Activated CD4-positive, alpha-beta T cell treated with anti-CD3 and anti-CD28 coated beads for 48 hours (primary cell): ENCODE data around the gene GAS2L2.

ENCODE experiments used
- DNase-seq: peaks from one replicate; pipeline ENCODE4 v3.0.0-alpha.2; 2020

The GAS2L2 gene

GRCh38 chr17:35744830-35745229 is 8.2 kb downstream of the GAS2L2 start:
- no peak for DNase-seq

- DNase-seq, result peak; percentile 49
Observed at GRCh38 chr17:35743626-35744328, 9.3 kb downstream of the GAS2L2 start.

- DNase-seq, result no peak
Observed at GRCh38 chr17:35742896-35743477, 10.1 kb downstream of the GAS2L2 start.

GRCh38 chr17:35742496-35742895 is 10.5 kb downstream of the GAS2L2 start:
- no peak for DNase-seq

GRCh38 chr17:35740997-35741931 is 11.8 kb downstream of the GAS2L2 start:
- peak; percentile 50 for DNase-seq

GRCh38 chr17:35740216-35740615 is 12.8 kb downstream of the GAS2L2 start:
- DNase-seq, result no peak

- no peak for DNase-seq
Observed at GRCh38 chr17:35738519-35739133, 14.4 kb downstream of the GAS2L2 start.

- DNase-seq, result no peak
Observed at GRCh38 chr17:35736236-35736635, 16.8 kb downstream of the GAS2L2 start.

- DNase-seq, result no peak
Observed at GRCh38 chr17:35735036-35735805, 17.8 kb downstream of the GAS2L2 start.

- DNase-seq, result no peak
Observed at GRCh38 chr17:35734396-35734795, 18.6 kb downstream of the GAS2L2 start.

- no peak for DNase-seq
Observed at GRCh38 chr17:35733366-35733765, 19.7 kb downstream of the GAS2L2 start.

GRCh38 chr17:35732806-35733136 is 20.3 kb downstream of the GAS2L2 start:
- DNase-seq, result no peak

- no peak for DNase-seq
Observed at GRCh38 chr17:35731917-35732805, 20.9 kb downstream of the GAS2L2 start.

GRCh38 chr17:35731239-35731916 is 21.7 kb downstream of the GAS2L2 start, which contains the start of gene RASL10B:
RASL10B (plus strand) TSS chr17:35731639; CDS start chr17:35735185, 3,546 bp downstream.
- DNase-seq, result peak; percentile 75

- no peak for DNase-seq
Observed at GRCh38 chr17:35730400-35731005, 22.5 kb downstream of the GAS2L2 start.

- DNase-seq, result no peak
Observed at GRCh38 chr17:35729405-35729833, 23.6 kb downstream of the GAS2L2 start.

GRCh38 chr17:35728551-35728950 is 24.5 kb downstream of the GAS2L2 start:
- no peak for DNase-seq

GRCh38 chr17:35727635-35728034 is 25.4 kb downstream of the GAS2L2 start:
- DNase-seq, result no peak

GRCh38 chr17:35726953-35727460 is 26.0 kb downstream of the GAS2L2 start:
- no peak for DNase-seq
